Ramos (cell line): ENCODE data around the gene RASA3.
"Not testable (repeated sequence)": the region's sequence is repeated elsewhere in the genome, so short reads cannot be mapped to it uniquely, and the experiment has no call there.

Source experiments
- in situ Hi-C: fragments of 300-500 bp; cut with MboI; formaldehyde crosslinking; loops from one replicate; pipeline ENCODE4 v1.14.3; 2022; ENCODE audit warnings: low sequenced_read_pairs; ENCODE audit not compliant: unreplicated experiment

The RASA3 gene

GRCh38 chr13:114088234-114088633 lies 44.2 kb downstream of the RASA3 start:
- in situ Hi-C loops: no loop called here

- in situ Hi-C loops: no loop called here
Measured at GRCh38 chr13:114087430-114087829, 45.0 kb downstream of the RASA3 start.

GRCh38 chr13:114082849-114083645 lies 49.4 kb downstream of the RASA3 start:
- in situ Hi-C loops: no loop called here

GRCh38 chr13:114081761-114082681 lies 50.4 kb downstream of the RASA3 start:
- in situ Hi-C loops: no loop called here

GRCh38 chr13:114080739-114081561 lies 51.5 kb downstream of the RASA3 start:
- in situ Hi-C loops: no loop called here

- in situ Hi-C loops: no loop called here
Measured at GRCh38 chr13:114079601-114080536, 52.6 kb downstream of the RASA3 start.

GRCh38 chr13:114078461-114079451 lies 53.7 kb downstream of the RASA3 start:
- in situ Hi-C loops: no loop called here

- in situ Hi-C loops: no loop called here
Measured at GRCh38 chr13:114077933-114078325, 54.5 kb downstream of the RASA3 start.

- in situ Hi-C loops: no loop called here
Measured at GRCh38 chr13:114077099-114077932, 55.1 kb downstream of the RASA3 start.

GRCh38 chr13:114076329-114077090 lies 55.9 kb downstream of the RASA3 start:
- in situ Hi-C loops: no loop called here

GRCh38 chr13:114075811-114076210 lies 56.6 kb downstream of the RASA3 start:
- in situ Hi-C loops: not testable (repeated sequence)

GRCh38 chr13:114074671-114075315 lies 57.6 kb downstream of the RASA3 start:
- in situ Hi-C loops: no loop called here

GRCh38 chr13:114073881-114074612 lies 58.4 kb downstream of the RASA3 start:
- in situ Hi-C loops: no loop called here

GRCh38 chr13:114072421-114072820 lies 60.0 kb downstream of the RASA3 start:
- in situ Hi-C loops: no loop called here

GRCh38 chr13:114071991-114072390 lies 60.4 kb downstream of the RASA3 start:
- in situ Hi-C loops: no loop called here
